ENCODE measurements around the gene KDM7A. TPM values are rescaled to one million over a fixed set of nuclear protein-coding genes. Genes with fewer than 3 reads are reported as not detected.

Gene KDM7A
- total RNA-seq, 1 experiment from 2014 or later = 12.2 TPM

DNA sequence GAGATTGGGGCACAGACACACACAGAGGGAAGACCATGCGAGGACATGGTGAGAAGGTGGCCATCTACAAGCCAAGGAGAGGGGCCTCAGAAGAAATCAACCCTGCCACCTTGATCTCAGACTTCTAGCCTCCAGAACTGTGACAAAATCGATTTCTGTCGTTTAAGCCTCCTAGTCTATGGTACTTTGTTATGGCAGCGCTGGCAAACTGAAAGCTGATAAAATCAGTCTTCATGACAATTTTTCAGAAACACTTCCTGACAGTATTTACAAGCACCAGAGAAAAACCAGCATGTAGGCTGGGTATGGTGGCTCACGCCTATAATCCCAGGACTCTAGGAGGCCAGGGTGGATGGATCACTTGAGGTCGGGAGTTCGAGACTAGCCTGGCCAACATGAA lies 118.3 kb downstream of the KDM7A start:
- ChIA-PET CTCF (no interaction called here), POLR2A (no interaction called here)
- Mint-ChIP-seq H3K27me3 (ENCODE audit: low read depth) (peaks cover 29% of the 10 kb centered on the region), H3K4me3 (no peak overlapping the region), H3K4me1 (peaks cover 6% of the 10 kb centered on the region; the same call in 1 of the 2 replicates), H3K36me3 (no peaks in the 10 kb centered on the region), H3K9me3 (no peaks in the 10 kb centered on the region), H3K27ac (no peak overlapping the region)
- TF ChIP-seq ZNF317 (CRISPR knock-in tag; IDR thresholded peaks at IDR 0.05; ENCODE audit: borderline replicate concordance, low read depth) (no peak), CREB1 (CRISPR knock-in tag; IDR thresholded peaks at IDR 0.05) (no peak), FOXK1 (CRISPR knock-in tag; IDR thresholded peaks at IDR 0.05) (no peak), MYBL2 (CRISPR knock-in tag; IDR thresholded peaks at IDR 0.05) (no peak), NR2C2 (CRISPR knock-in tag; IDR thresholded peaks at IDR 0.05) (no peak), ZNF232 (CRISPR knock-in tag; IDR thresholded peaks at IDR 0.05) (no peak), ETV6 (CRISPR knock-in tag; IDR thresholded peaks at IDR 0.05) (no peak), SMAD4 (CRISPR knock-in tag; IDR thresholded peaks at IDR 0.05) (no peak)
- TF ChIP-seq, protein P1, sequence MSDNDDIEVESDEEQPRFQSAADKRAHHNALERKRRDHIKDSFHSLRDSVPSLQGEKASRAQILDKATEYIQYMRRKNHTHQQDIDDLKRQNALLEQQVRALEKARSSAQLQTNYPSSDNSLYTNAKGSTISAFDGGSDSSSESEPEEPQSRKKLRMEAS (CRISPR knock-in tag; IDR thresholded peaks at IDR 0.05) = no peak
- TF ChIP-seq, protein P2, sequence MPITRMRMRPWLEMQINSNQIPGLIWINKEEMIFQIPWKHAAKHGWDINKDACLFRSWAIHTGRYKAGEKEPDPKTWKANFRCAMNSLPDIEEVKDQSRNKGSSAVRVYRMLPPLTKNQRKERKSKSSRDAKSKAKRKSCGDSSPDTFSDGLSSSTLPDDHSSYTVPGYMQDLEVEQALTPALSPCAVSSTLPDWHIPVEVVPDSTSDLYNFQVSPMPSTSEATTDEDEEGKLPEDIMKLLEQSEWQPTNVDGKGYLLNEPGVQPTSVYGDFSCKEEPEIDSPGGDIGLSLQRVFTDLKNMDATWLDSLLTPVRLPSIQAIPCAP (CRISPR knock-in tag; IDR thresholded peaks at IDR 0.05) = no peak
- TF ChIP-seq, protein P3, sequence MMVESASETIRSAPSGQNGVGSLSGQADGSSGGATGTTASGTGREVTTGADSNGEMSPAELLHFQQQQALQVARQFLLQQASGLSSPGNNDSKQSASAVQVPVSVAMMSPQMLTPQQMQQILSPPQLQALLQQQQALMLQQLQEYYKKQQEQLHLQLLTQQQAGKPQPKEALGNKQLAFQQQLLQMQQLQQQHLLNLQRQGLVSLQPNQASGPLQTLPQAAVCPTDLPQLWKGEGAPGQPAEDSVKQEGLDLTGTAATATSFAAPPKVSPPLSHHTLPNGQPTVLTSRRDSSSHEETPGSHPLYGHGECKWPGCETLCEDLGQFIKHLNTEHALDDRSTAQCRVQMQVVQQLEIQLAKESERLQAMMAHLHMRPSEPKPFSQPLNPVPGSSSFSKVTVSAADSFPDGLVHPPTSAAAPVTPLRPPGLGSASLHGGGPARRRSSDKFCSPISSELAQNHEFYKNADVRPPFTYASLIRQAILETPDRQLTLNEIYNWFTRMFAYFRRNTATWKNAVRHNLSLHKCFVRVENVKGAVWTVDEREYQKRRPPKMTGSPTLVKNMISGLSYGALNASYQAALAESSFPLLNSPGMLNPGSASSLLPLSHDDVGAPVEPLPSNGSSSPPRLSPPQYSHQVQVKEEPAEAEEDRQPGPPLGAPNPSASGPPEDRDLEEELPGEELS (CRISPR knock-in tag; IDR thresholded peaks at IDR 0.05) = no peak
- TF ChIP-seq, protein P4, sequence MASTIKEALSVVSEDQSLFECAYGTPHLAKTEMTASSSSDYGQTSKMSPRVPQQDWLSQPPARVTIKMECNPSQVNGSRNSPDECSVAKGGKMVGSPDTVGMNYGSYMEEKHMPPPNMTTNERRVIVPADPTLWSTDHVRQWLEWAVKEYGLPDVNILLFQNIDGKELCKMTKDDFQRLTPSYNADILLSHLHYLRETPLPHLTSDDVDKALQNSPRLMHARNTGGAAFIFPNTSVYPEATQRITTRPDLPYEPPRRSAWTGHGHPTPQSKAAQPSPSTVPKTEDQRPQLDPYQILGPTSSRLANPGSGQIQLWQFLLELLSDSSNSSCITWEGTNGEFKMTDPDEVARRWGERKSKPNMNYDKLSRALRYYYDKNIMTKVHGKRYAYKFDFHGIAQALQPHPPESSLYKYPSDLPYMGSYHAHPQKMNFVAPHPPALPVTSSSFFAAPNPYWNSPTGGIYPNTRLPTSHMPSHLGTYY (CRISPR knock-in tag; IDR thresholded peaks at IDR 0.05) = no peak
- TF ChIP-seq, protein P5, sequence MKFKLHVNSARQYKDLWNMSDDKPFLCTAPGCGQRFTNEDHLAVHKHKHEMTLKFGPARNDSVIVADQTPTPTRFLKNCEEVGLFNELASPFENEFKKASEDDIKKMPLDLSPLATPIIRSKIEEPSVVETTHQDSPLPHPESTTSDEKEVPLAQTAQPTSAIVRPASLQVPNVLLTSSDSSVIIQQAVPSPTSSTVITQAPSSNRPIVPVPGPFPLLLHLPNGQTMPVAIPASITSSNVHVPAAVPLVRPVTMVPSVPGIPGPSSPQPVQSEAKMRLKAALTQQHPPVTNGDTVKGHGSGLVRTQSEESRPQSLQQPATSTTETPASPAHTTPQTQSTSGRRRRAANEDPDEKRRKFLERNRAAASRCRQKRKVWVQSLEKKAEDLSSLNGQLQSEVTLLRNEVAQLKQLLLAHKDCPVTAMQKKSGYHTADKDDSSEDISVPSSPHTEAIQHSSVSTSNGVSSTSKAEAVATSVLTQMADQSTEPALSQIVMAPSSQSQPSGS (CRISPR knock-in tag; IDR thresholded peaks at IDR 0.05; ENCODE audit: borderline replicate concordance, low read depth) = no peak
- TF ChIP-seq, protein P6, sequence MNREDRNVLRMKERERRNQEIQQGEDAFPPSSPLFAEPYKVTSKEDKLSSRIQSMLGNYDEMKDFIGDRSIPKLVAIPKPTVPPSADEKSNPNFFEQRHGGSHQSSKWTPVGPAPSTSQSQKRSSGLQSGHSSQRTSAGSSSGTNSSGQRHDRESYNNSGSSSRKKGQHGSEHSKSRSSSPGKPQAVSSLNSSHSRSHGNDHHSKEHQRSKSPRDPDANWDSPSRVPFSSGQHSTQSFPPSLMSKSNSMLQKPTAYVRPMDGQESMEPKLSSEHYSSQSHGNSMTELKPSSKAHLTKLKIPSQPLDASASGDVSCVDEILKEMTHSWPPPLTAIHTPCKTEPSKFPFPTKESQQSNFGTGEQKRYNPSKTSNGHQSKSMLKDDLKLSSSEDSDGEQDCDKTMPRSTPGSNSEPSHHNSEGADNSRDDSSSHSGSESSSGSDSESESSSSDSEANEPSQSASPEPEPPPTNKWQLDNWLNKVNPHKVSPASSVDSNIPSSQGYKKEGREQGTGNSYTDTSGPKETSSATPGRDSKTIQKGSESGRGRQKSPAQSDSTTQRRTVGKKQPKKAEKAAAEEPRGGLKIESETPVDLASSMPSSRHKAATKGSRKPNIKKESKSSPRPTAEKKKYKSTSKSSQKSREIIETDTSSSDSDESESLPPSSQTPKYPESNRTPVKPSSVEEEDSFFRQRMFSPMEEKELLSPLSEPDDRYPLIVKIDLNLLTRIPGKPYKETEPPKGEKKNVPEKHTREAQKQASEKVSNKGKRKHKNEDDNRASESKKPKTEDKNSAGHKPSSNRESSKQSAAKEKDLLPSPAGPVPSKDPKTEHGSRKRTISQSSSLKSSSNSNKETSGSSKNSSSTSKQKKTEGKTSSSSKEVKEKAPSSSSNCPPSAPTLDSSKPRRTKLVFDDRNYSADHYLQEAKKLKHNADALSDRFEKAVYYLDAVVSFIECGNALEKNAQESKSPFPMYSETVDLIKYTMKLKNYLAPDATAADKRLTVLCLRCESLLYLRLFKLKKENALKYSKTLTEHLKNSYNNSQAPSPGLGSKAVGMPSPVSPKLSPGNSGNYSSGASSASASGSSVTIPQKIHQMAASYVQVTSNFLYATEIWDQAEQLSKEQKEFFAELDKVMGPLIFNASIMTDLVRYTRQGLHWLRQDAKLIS (CRISPR knock-in tag; IDR thresholded peaks at IDR 0.05; ENCODE audit: borderline replicate concordance) = no peak
- no peak for ATAC-seq
- DNase-seq (ENCODE audit: low spot score) = no peak

DNA sequence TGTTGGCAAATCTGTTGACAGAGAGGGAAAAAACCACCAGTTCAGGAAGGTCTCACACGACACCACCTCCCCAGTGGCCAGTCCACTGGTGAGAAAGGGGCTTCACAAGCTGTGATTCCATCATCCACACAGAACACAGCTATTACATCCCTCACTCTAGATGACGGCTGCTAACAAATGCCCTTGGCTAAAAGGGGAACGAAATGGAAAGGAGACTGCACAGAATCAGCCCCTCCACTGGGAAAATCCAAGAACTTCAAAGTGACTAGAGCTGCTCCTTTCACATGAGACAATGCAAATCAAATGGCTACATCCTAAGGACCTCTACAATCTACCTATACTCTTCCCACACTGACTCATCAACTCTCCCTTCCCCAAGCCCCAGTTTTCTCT lies 119.6 kb downstream of the KDM7A start:
- ChIA-PET POLR2A (no interaction called here), CTCF (interaction anchor here (0.8 to 1.2 kb wide), 2 partner anchors 13 to 455 kb away, joined by 3 read pairs; no protein-coding TSS in a partner anchor)
- Mint-ChIP-seq H3K9me3 (no peaks in the 10 kb centered on the region), H3K4me3 (no peak overlapping the region), H3K27me3 (ENCODE audit: low read depth) (peaks cover 21% of the 10 kb centered on the region), H3K36me3 (no peaks in the 10 kb centered on the region), H3K4me1 (0 out of 2 replicates have a peak, but pooled peaks cover 3% of the 10 kb centered on the region), H3K27ac (no peak overlapping the region)
- DNase-seq (ENCODE audit: low spot score) = no peak
- no peak for ATAC-seq
- TF ChIP-seq RELA (CRISPR knock-in tag; IDR thresholded peaks at IDR 0.05; ENCODE audit: borderline replicate concordance) = no peak
- no peak for TF ChIP-seq JAZF1 (CRISPR knock-in tag; IDR thresholded peaks at IDR 0.05)
- TF ChIP-seq OVOL2 (CRISPR knock-in tag; IDR thresholded peaks at IDR 0.05; ENCODE audit: borderline replicate concordance) = no peak
- TF ChIP-seq, protein P7, sequence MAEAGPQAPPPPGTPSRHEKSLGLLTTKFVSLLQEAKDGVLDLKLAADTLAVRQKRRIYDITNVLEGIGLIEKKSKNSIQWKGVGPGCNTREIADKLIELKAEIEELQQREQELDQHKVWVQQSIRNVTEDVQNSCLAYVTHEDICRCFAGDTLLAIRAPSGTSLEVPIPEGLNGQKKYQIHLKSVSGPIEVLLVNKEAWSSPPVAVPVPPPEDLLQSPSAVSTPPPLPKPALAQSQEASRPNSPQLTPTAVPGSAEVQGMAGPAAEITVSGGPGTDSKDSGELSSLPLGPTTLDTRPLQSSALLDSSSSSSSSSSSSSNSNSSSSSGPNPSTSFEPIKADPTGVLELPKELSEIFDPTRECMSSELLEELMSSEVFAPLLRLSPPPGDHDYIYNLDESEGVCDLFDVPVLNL (CRISPR knock-in tag; IDR thresholded peaks at IDR 0.05; ENCODE audit: borderline replicate concordance, low read depth) = no peak
- TF ChIP-seq, protein P6 (CRISPR knock-in tag; IDR thresholded peaks at IDR 0.05; ENCODE audit: borderline replicate concordance) = no peak
- TF ChIP-seq ZNF416 (CRISPR knock-in tag; IDR thresholded peaks at IDR 0.05) = no peak
- TF ChIP-seq IRF2 (CRISPR knock-in tag; IDR thresholded peaks at IDR 0.05; ENCODE audit: borderline replicate concordance, low read depth) = no peak
